HepG2 (cell line): ENCODE data around the gene SH3D19. TPM values are rescaled to one million over a fixed set of nuclear protein-coding genes. Genes with fewer than 3 reads are reported as not detected.

Experiments used
- ATAC-seq: fragments of 200-7000 bp; cut with Tn5 transposase; 3 replicates; pipeline ENCODE4 v1.9.1; 2020; ENCODE audit warnings: mild to moderate bottlenecking, moderate library complexity
- BruUV-seq: library from RNA; stranded (reverse); fragments of 400-500 nt; replicated peaks from 2 replicates; lab custom pipeline; 2021; lab: Mats Ljungman, UMichigan
- CTCF ChIA-PET: fragments of 300-600 bp; formaldehyde crosslinking; extraction: SDS; loops from one replicate; lab custom pipeline; 2021; ENCODE audit warnings: low total read pairs, inconsistent platforms, low intra/inter-chr PET ratio; lab: Yijun Ruan, JAX
- POLR2A ChIA-PET: fragments of 350-600 bp; sonication (Branson Sonifier 250); formaldehyde crosslinking; loops from one replicate; lab custom pipeline; 2020; ENCODE audit warnings: antibody characterized with exemption, inconsistent platforms; lab: Yijun Ruan, JAX
- DNase-seq: peaks from one replicate; pipeline ENCODE4 v3.0.0-alpha.2; 2015; ENCODE audit warnings: low spot score
- FAIRE-seq: peaks from 3 replicates; lab custom pipeline; 2011; peaks lifted over from hg19 to GRCh38; lab: Jason Lieb, UNC
- H2AFZ ChIP-seq: one replicate; pipeline ENCODE4 v1.6.1; 2011; ENCODE audit warnings: low read length, inconsistent platforms
- H3K27ac ChIP-seq: fragments of 300-600 bp; 3 replicates; pipeline ENCODE4 v1.8.0; 2011; ENCODE audit warnings: mixed run types, mild to moderate bottlenecking, mixed read lengths, low read length, inconsistent platforms; ENCODE audit not compliant: insufficient read depth; ENCODE audit errors: extremely low read length
- H3K27me3 ChIP-seq, 2 experiments: fragments of 200-600 bp in 1 of 2; 2 replicates in 1 of 2; 3 replicates in 1 of 2; pipeline versions ENCODE4 v1.6.0 to v1.8.0; 2011; ENCODE audit warnings: low read length in 2 of 2, mild to moderate bottlenecking in 2 of 2, moderate library complexity in 2 of 2, inconsistent platforms in 1 of 2; ENCODE audit not compliant: insufficient read depth in 2 of 2, control insufficient read depth in 1 of 2
- H3K36me3 ChIP-seq, 2 experiments: fragments of 200-600 bp in 1 of 2; replicated peaks in 1 of 2; 2 replicates in 1 of 2; 3 replicates in 1 of 2; pipeline versions ENCODE4 v1.5.1 to v1.8.0; 2011; ENCODE audit warnings: low read length in 2 of 2, inconsistent platforms in 1 of 2; ENCODE audit not compliant: insufficient read depth in 2 of 2, control insufficient read depth in 1 of 2
- H3K4me1 ChIP-seq: 2 replicates; pipeline ENCODE4 v1.5.1; 2012; ENCODE audit warnings: low read length, inconsistent platforms; ENCODE audit not compliant: insufficient read depth
- H3K4me2 ChIP-seq: 2 replicates; pipeline ENCODE4 v1.6.0; 2011; ENCODE audit warnings: low read depth, low read length, inconsistent platforms
- H3K4me3 ChIP-seq, 3 experiments: fragments of 200-600 bp in 1 of 3; sonication (generic), shearing (Covaris generic) in 1 of 3; replicated peaks in 1 of 3; 2 replicates each; pipeline ENCODE4 v1.5.1; 2011 to 2016; ENCODE audit warnings: low read length in 3 of 3, inconsistent platforms in 2 of 3, low read depth in 2 of 3, mild to moderate bottlenecking in 2 of 3, control low read depth in 1 of 3, mixed read lengths in 1 of 3; ENCODE audit not compliant: insufficient read depth in 1 of 3
- H3K79me2 ChIP-seq: one replicate; pipeline ENCODE4 v1.6.1; 2011; ENCODE audit warnings: low read length, inconsistent platforms; ENCODE audit not compliant: insufficient read depth
- H3K9ac ChIP-seq: 2 replicates; pipeline ENCODE4 v1.6.0; 2011; ENCODE audit warnings: mild to moderate bottlenecking, low read depth, low read length, inconsistent platforms; ENCODE audit not compliant: insufficient read depth
- H3K9me3 ChIP-seq: 2 replicates; pipeline ENCODE4 v1.5.1; 2012; ENCODE audit warnings: mild to moderate bottlenecking, low read length
- H4K20me1 ChIP-seq: 2 replicates; pipeline ENCODE4 v1.6.0; 2011; ENCODE audit warnings: inconsistent platforms, mild to moderate bottlenecking, low read length, moderate library complexity; ENCODE audit not compliant: insufficient read depth
- CSRNP2 ChIP-seq: sonication (generic); formaldehyde crosslinking; conservative IDR thresholded peaks from 2 replicates; pipeline ENCODE4 v1.8.0; 2022; ENCODE audit warnings: low read depth, missing genetic modification reagents
- NR2C2 ChIP-seq: sonication (generic); formaldehyde crosslinking; IDR thresholded peaks from 2 replicates; pipeline ENCODE4 v1.4.0; 2020; ENCODE audit warnings: missing genetic modification reagents, mild to moderate bottlenecking, moderate library complexity, borderline replicate concordance
- PCBP2 ChIP-seq: fragments of 200-400 bp; formaldehyde crosslinking; optimal IDR thresholded peaks from 2 replicates; pipeline ENCODE3; 2018; ENCODE audit warnings: low read length, low read depth; ENCODE audit not compliant: poor library complexity, severe bottlenecking
- RELA ChIP-seq: sonication (generic); formaldehyde crosslinking; IDR thresholded peaks from 2 replicates; pipeline ENCODE4 v1.4.0; 2020; ENCODE audit warnings: missing genetic modification reagents
- SALL1 ChIP-seq: sonication (generic); formaldehyde crosslinking; IDR thresholded peaks from 2 replicates; pipeline ENCODE4 v1.8.0; 2022; ENCODE audit warnings: mild to moderate bottlenecking, missing genetic modification reagents
- ZBTB1 ChIP-seq: sonication (generic); formaldehyde crosslinking; IDR thresholded peaks from 2 replicates; pipeline ENCODE4 v1.4.0; 2020; ENCODE audit warnings: missing genetic modification reagents, borderline replicate concordance
- ZMAT3 ChIP-seq: sonication (generic); formaldehyde crosslinking; conservative IDR thresholded peaks from 2 replicates; pipeline ENCODE4 v1.7.0; 2021; ENCODE audit warnings: missing genetic modification reagents
- ZNF468 ChIP-seq: sonication (generic); formaldehyde crosslinking; IDR thresholded peaks from 2 replicates; pipeline ENCODE4 v1.8.0; 2022; ENCODE audit warnings: mild to moderate bottlenecking, moderate library complexity, missing genetic modification reagents
- ZNF687 ChIP-seq: sonication (generic); formaldehyde crosslinking; IDR thresholded peaks from 2 replicates; pipeline ENCODE4 v1.5.1; 2020; ENCODE audit warnings: mild to moderate bottlenecking, missing genetic modification reagents, moderate library complexity
- in situ Hi-C: cut with HindIII; loops from 2 replicates; pipeline ENCODE4 v1.10.0; 2017; ENCODE audit warnings: low pct_unique_long_range_greater_than_20kb; ENCODE audit not compliant: extremely low pct_ligation_motif_present
- intact Hi-C: fragments of 100-400 bp; cut with micrococcal nuclease; formaldehyde crosslinking; loops from one replicate; pipeline ENCODE4 v1.10.0; 2022; ENCODE audit not compliant: unreplicated experiment
- polyA plus RNA-seq, 8 experiments: library from polyadenylated mRNA; depleted of rRNA in 3 of 8; stranded (reverse) in 7 of 8; unstranded in 1 of 8; fragments of >200 nt; fragmentation: Illumina TruSeq in 4 of 8; extraction: Trizol in 4 of 8; gene quantifications; 2 replicates each; pipeline versions ENCODE4 v1.2.1 to v1.2.3, GENCODE V29; 2011 to 2016; ENCODE audit warnings: low read depth in 4 of 8, missing spikeins in 1 of 8, mixed read lengths in 1 of 8; ENCODE audit not compliant: insufficient read depth in 1 of 8
- total RNA-seq, 5 experiments: library from RNA; depleted of rRNA; stranded (reverse); fragments of >200 nt; fragmentation: Illumina TruSeq; extraction: Trizol; gene quantifications; 2 replicates each; pipeline ENCODE4 v1.2.3, GENCODE V29; 2016; ENCODE audit warnings: low read depth in 1 of 5

The SH3D19 gene
- total and polyA plus RNA-seq, 2 of the 13 experiments (the other 11 are each of a cell fraction or from before 2014, with no cell fraction given) = 31.2 to 38.0 TPM

GRCh38 chr4:151304226-151304625 lies 21.2 kb downstream of the SH3D19 start:
- intact Hi-C loops = no loop called here

More at GRCh38 chr4:151304226-151304625, 21.2 kb downstream of the SH3D19 start:
- Histone ChIP-seq H3K4me1 (peaks cover 42% of the 10 kb centered on the region), H3K9me3 (no peaks in the 10 kb centered on the region), H3K36me3 (peaks cover 7 to 17% of the 10 kb centered on the region in 2 experiments), H4K20me1 (peaks cover 79% of the 10 kb centered on the region), H3K9ac (no peak overlapping the region), H3K4me3 (no peak overlapping the region), H3K27ac (no peak overlapping the region), H3K27me3 (no peaks in the 10 kb centered on the region), H3K79me2 (peaks cover 90% of the 10 kb centered on the region), H2AFZ (no peak overlapping the region), H3K4me2 (no peak overlapping the region)
- no peak for ATAC-seq
- no peak for FAIRE-seq
- ChIA-PET CTCF (no interaction called here), POLR2A (interaction anchor here (1.5 to 2.6 kb wide), 2 partner anchors 19 to 21 kb away, joined by 5 to 18 read pairs; partner anchors contain the start of gene SH3D19)
- in situ Hi-C loops = no loop called here
- BruUV-seq = no TSS peak
- no peak for DNase-seq
- TF ChIP-seq CSRNP2 (CRISPR knock-in tag) (no peak), ZMAT3 (CRISPR knock-in tag) (no peak), ZNF468 (CRISPR knock-in tag) (no peak), ZBTB1 (CRISPR knock-in tag) (no peak), SALL1 (CRISPR knock-in tag) (no peak), ZNF687 (CRISPR knock-in tag) (no peak), NR2C2 (no peak), RELA (CRISPR knock-in tag) (no peak), PCBP2 (no peak)
